Right hindlimb (tissue), 1 donor: Measurements from ENCODE around the gene KIAA2012.

Source experiments
- DNase-seq: peaks from one replicate; pipeline ENCODE4 v3.0.0-alpha.2; 2018

KIAA2012 gene

GRCh38 chr2:202044777-202045176 is 28.3 kb upstream of the KIAA2012 start:
- DNase-seq, result no peak

- DNase-seq, result no peak
These were observed 26.5 kb upstream of the KIAA2012 start for GRCh38 chr2:202046572-202046971.

DNA sequence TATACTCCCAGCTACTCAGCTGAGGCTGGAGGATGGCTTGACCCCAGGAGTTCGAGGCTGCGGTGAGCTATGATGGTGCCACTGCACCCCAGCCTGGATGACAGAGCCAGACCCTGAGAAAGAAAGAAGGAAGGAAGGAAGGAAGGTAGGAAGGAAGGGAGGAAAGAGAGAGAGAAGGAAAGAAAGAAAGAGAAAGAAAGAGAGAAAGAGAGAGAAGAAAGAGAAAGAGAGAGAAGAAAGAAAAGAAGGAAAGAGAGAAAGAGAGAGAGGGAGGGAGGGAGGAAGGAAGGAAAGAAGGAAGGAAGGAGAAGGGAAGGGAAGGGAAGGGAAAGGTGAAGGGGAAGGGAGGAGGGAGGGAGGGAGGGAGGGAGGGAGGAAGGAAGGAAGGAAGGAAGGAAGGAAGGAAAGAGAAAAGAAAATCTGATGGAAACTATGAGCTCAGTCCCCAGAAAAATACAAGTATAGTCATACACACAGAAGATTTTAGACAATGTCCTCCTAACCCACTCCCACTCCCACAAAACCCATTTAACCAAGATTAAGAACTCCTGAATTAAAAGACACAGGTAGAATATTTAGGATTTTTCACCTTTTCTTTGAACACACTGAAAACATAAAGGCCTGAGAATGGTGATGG is 23.8 kb upstream of the KIAA2012 start:
- no peak for DNase-seq

DNA sequence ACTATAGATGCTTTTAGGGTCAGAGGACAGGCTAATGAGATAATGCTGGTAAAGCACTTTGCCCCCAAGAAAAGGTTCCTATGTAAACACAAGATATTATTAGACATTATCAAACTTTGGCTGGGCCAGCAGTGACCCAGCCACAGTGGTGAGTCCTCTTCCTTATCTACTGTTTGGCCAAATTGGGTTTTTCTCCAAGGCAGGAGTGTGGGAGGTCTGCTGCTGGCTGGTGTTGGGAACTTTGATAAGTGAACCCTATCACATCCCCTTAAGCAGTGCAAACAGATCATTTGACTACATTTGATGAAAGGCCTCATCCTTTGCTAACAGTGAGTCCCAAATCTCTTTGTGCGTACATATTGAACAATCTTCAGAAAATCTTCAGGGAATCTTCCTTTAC is 23.2 kb upstream of the KIAA2012 start:
- no peak for DNase-seq

DNA sequence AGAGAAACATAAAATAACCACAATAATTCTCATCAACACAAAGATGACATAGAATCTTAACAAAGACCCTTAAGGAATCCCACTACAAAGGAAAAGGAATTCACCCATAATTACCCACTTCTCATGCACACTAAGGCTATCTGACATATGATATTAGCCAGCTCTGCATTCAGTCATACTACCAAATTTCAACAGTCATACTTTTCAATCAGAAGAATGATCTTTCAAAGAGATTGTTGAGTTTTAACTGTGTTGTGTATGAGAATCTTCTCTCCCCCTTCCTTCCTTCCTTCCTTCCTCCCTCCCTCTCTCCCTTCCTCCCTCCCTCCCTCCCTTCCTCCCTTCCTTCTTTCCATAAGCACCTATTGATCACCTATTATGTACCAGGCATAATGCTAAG is 22.4 kb upstream of the KIAA2012 start:
- DNase-seq, result no peak

DNA sequence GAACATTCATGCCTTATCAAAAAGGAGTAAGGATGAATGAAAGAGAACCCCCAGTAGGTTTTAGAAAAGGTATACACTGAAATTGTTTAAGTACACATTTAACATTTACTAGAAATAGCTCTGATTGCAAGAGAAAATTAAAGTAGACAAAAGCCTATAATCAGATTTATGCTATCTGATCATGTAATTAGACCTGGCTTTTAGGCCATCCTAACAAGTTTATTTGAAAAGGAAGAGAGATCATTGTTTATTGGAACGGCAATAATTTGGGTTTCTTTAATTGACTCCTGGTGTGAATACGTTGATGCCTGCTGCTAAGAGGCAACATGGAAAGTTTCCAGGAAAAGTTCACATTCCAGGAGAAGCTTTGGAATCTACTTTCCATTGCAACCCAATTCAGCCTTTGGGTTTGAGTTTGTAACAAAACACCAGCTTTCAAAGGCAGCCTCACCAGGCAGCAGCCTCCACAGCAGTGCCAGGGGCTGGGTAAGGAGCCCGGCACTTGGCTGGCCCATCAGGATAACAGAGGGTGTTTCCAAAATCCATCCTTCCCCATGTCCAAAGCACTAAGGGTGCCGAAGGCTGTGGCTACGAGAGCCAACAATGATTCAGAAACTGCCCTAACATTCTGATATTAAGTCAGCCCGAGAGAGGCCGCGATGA is 21.4 kb upstream of the KIAA2012 start:
- peak; percentile 24 for DNase-seq

- no peak for DNase-seq
These were observed 20.8 kb upstream of the KIAA2012 start for GRCh38 chr2:202052235-202052634.

GRCh38 chr2:202054679-202055078 is 18.4 kb upstream of the KIAA2012 start:
- no peak for DNase-seq

GRCh38 chr2:202056611-202057010 is 16.4 kb upstream of the KIAA2012 start:
- no peak for DNase-seq

GRCh38 chr2:202060218-202060617 is 12.8 kb upstream of the KIAA2012 start:
- DNase-seq, result no peak

DNA sequence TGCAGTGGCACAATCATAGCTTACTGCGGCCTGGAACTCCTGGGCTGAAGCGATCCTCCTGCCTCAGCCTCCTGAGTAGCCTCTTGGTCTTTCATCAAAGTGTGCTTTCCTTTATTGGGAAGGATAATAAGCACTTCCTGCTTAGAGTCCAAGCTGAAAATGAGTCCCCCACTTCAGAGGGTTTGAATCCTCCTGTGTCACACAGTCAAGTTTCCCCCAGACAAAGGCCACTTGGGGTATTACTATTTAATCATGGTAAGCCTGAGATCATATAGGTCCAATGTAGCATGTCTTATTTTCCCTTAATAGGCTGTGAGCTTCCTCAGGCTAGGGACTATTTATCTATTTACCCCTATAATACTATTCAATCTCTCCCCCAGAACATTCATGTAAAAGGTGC is 11.4 kb upstream of the KIAA2012 start:
- no peak for DNase-seq

DNA sequence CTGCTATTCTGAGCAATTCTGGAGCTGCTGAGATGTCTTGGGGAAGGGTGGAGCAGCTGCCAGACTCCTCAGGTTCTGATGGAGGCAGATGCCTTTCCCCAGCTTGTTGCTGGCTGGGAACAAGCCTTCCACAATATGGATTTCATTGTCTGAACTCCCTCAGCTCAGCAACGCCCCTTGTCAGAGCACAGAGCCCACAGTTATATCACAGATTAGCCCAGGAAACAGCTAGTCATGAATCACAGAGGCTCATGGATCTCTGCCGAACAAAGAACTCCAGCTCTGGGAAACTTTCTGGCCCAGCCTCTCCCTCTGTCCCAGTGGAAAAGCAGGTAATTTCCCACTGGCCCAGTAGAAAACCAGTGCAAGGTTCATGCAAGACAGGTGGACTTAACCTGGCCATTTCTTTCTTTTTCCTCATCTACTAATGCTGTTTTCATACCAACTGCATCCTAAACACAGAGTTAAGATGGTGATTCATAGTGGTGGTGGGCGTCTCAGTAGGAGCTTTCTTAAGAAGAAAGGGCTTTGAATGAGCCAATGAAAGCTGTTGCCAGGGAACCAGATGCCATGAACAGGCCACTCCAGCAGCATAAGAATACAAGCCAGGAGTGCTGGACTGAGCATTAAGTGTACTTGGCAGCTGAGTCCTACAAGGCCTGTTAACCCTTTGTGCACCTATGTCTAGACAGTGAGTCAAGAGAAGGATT is 8.7 kb upstream of the KIAA2012 start:
- DNase-seq, result peak; percentile 81

DNA sequence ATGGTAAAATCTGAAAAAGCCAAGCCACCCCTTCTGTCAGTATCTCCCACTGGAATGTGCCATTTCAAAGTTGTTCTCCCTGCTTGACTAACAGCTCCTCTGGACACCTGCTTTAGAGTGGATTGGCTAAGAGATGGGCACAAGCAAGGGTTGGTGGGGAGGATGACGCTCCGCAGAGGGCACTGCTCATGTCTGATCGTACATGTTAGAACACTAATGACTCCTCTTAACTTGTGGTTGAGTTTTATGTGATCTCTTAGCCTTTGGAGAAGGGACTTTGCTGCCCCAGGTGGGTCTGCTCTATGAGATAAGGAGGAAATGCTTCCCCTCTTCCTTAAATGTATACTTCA is 8.2 kb upstream of the KIAA2012 start:
- DNase-seq, result no peak

DNA sequence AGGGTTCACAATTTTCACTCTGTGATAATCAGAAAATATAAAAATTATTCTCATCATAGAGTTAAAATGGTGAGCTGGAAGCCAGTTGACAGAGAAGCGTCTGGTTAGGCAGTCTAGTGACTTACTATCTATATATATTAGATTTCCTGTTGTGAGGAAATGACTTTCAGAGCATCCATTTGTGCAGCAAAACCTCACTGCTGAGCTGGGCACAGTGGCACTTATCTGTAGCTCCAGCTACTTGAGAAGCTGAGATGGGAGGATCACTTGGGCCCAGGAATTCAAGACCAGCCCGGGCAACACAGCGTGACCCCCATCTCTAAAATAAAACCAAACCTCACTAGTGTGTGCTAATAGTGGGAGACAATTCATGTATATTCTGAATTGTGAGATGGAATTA is 7.2 kb upstream of the KIAA2012 start:
- no peak for DNase-seq

DNA sequence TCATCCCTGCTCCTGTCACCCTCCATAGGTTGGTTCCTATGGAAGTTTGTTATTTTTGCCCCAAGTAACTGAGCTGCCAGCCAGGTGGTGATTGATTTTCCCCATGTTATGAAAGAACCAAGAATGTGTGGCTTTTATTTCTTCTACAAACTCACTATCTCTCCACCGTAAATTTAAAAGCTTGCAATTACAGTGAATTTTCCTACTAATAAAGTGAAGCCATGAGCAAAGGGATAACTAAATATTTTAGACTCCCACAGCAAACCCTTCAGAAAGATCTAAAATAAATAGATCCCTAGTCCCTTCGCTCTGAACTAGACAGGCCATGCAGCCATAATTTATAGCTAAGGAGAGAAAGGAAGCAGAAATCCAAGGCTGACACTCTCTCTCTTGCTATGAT is 6.2 kb upstream of the KIAA2012 start:
- no peak for DNase-seq

DNA sequence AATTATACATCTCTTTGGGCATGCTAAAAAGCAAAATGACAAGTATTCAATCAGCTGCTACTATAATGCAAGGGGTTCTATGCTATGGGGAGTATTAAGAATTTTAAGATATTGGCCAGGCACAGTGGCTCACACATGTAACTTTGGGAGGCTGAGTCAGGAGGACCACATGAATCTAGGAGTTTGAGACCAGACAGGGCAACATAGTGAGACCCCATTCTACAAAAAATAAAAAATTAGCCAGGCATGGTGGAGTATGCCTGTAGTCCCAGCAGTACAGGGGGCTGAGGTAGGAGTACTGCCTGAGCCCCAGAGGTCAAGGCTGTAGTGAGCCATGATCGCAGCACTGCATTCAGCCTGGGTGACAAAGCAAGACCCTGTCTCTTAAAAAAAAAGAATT is 5.5 kb upstream of the KIAA2012 start:
- DNase-seq, result no peak

DNA sequence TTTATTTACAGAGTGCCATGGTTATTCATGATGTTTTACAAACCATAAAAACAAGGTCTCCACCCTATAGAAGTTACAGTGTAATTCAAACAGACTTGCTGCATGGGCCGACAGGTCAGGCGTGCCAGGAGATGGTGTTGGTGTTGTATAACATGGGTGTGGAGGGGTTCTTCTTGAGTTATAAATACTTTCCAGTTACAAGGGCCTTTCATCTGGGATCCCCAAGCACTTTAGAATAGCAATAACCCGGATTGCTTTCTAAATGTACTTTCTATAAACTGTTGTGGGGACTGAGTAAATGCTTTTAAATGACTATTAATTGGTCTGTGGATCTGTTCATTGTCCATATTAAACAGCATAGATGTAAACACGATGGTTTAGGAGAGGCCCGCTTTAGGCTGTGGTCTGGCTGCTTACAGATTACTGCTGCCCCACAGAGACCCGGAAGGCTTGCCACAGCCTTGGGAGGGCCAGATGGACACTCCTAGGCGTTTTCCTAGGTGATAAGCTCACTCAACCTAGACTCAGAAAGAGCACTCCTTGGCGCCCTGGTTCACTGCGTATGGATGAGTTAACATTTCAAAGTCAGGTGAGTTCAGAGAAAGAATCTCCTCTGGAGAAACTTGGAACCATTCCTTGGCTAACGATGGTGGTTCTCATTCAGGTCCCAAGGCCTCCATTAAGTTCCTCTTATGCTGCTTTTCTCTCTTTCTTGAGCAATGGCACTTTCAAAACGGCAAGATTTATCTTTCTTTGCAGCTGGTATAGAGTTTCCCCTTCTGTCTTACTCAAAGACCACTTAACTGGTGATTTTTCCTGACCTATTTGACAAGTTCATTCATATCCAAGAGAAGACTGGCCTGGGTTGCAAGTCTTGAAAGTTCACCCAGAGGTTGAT is 3.6 kb upstream of the KIAA2012 start:
- DNase-seq, result peak; percentile 31

DNA sequence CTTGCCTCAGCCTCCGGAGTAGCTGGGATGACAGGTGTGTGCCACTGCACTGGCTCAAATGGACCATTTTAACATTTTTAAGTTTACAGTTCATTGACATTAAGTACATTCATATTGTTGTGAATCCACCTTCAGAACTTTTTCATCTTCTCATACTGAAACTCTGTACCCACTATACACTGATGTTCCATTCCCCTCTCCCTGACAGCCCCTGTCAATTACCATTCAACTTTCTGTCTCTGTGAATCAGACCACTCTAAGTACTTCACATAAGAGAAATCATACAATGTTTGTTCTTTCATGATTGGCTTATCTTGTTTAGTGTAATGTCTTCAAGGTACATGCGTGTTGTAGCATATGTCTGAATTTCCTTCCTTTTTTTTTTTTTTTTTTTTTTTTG is 1.9 kb upstream of the KIAA2012 start:
- DNase-seq, result no peak

DNA sequence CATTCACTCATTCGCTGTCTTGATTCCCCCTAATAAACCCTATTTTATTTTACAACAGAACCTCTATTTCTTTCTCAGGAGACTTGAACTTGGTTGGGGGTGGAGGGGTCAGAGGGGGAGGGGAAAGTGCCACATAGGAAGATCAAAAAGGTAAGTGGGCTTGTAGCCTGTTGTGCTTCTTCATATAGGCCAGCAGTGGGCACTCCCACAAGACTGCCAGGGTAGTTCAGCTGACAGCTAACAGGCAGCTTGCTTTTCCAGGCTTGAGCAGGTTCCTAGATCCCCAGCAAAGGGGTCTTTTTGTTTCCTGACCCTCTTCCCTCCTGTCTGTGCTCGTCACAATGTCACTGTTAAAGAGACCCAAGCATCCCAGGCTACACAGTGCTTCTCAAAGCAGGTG is 829 bp upstream of the KIAA2012 start:
- no peak for DNase-seq

GRCh38 chr2:202074324-202074723 is 1.3 kb downstream of the KIAA2012 start:
- DNase-seq, result no peak

GRCh38 chr2:202079310-202079709 is 6.3 kb downstream of the KIAA2012 start:
- DNase-seq, result no peak

GRCh38 chr2:202084265-202084664 is 11.2 kb downstream of the KIAA2012 start:
- no peak for DNase-seq

GRCh38 chr2:202088777-202089176 is 15.7 kb downstream of the KIAA2012 start:
- DNase-seq, result no peak
